ENCODE measurements around the gene DTD2. TPM values are rescaled to one million over a fixed set of nuclear protein-coding genes. Genes with fewer than 3 reads are reported as not detected.
A peak's percentile ranks its signal among the peaks of the same experiment; 100 is the strongest.

Gene DTD2
- total and polyA plus RNA-seq, 9 of the 15 experiments (the other 6 are each of a cell fraction or from before 2014, with no cell fraction given): 3.8 to 24.1 (median 15.2) TPM

DNA sequence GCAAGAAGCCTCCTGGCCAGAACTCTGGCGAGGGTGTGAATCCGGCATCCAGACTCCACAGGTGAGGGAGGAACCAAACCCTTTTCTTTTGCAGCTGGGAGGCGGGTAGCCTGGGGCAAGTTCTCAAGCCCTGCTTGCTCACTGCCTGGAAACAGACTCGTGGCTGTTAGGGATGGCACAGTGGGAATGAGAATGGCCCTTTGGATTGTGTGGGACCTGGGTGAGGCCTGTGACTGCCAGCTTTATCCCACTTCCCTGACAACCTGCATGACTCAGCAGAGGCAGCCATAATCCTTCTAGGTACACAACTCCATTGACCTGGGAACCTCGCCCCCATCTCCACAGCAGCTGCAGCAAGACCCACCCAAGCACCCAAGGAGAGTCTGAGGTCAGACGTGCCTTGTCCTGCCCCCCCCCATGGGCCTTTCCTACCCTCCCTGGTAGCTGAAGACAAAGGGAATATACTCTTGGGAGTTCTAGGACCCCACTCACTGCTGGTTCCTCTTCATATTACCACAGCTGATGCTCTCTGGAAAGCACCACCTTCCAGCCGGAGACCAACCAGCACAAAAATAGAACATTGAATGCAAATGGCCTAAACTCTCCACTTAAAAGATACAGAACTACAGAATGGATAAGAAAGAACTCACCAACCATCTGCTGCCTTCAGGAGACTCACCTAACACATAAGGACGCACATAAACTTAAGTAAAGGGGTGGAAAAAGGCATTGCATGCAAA lies 35.6 kb upstream of the DTD2 start:
- Histone ChIP-seq H3K4me2 (ENCODE audit: insufficient read depth, low read length) (no peak overlapping the region), H3K4me1 (replicated peaks in 1 of 2; ENCODE audit: control insufficient read depth in 2 of 2, insufficient read depth in 2 of 2, low read length in 2 of 2) (no peaks in the 10 kb centered on the region; a peak in 1 of 5 replicates), H3K9ac (ENCODE audit: insufficient read depth in 1 of 2, low read depth in 2 of 2, low read length in 2 of 2) (no peak overlapping the region), H3K79me2 (ENCODE audit: control insufficient read depth, insufficient read depth, low read length) (no peaks in the 10 kb centered on the region), H3K9me3 (replicated peaks; ENCODE audit: control insufficient read depth, insufficient read depth, low read depth, low read length) (no peaks in the 10 kb centered on the region), H3K4me3 (no peak overlapping the region), H3K27me3 (ENCODE audit: control insufficient read depth in 2 of 2, insufficient read depth in 2 of 2, low read length in 2 of 2) (no peaks in the 10 kb centered on the region; a peak in 1 of 5 replicates), H3K9me1 (ENCODE audit: control insufficient read depth, insufficient read depth, low read length) (no peaks in the 10 kb centered on the region), H4K20me1 (replicated peaks; ENCODE audit: control insufficient read depth, insufficient read depth, low read length) (no peaks in the 10 kb centered on the region), H2AFZ (ENCODE audit: low read depth, low read length) (no peak overlapping the region), H3K36me3 (ENCODE audit: control insufficient read depth, insufficient read depth, low read length) (no peaks in the 10 kb centered on the region), H3K27ac (ENCODE audit: extremely low read depth, low read depth, low read length) (no peak overlapping the region)
- in situ Hi-C loops (cut with MboI) (no loop called here), intact Hi-C loops (cut with micrococcal nuclease) (no loop called here)
- ATAC-seq (no peak), FAIRE-seq (no peak), DNase-seq (ENCODE audit: extremely low read depth in 1 of 4, low spot score in 3 of 4) (no peak)
- BruUV-seq (replicated peaks): no TSS peak
- 14% methylated on average over 5 of the region's 8 CpGs for WGBS (ENCODE audit: insufficient coverage, low coverage, missing lambda C conversion rate)
- 0 out of 2 replicates have a peak, but pooled peaks have one; percentile 9 for TF ChIP-seq NFE2 (IDR thresholded peaks at IDR 0.05; ENCODE audit: low read depth)
- TF ChIP-seq ZFP36 (IDR thresholded peaks at IDR 0.05; ENCODE audit: low read depth, low read length, partially characterized antibody): peak; percentile 56
- no peak for TF ChIP-seq RBM34 (IDR thresholded peaks at IDR 0.05; ENCODE audit: borderline replicate concordance, insufficient read depth, low read length)
- CTCF ChIA-PET (ENCODE audit: low intra/inter-chr PET ratio): no interaction called here
- POLR2A ChIA-PET: no interaction called here

- no peaks in the 10 kb centered on the region; a peak in 1 of 5 replicates for H3K4me1 ChIP-seq (replicated peaks in 1 of 2; ENCODE audit: control insufficient read depth in 2 of 2, insufficient read depth in 2 of 2, low read length in 2 of 2)
- POLR2A ChIA-PET: no interaction called here
- no peaks in the 10 kb centered on the region for H4K20me1 ChIP-seq (replicated peaks; ENCODE audit: control insufficient read depth, insufficient read depth, low read length)
- no peaks in the 10 kb centered on the region for H3K9me3 ChIP-seq (replicated peaks; ENCODE audit: control insufficient read depth, insufficient read depth, low read depth, low read length)
- no peaks in the 10 kb centered on the region; a peak in 1 of 5 replicates for H3K27me3 ChIP-seq (ENCODE audit: control insufficient read depth in 2 of 2, insufficient read depth in 2 of 2, low read length in 2 of 2)
- TF ChIP-seq NFIX (CRISPR knock-in tag; IDR thresholded peaks at IDR 0.05; ENCODE audit: low read depth): no peak
- TF ChIP-seq KDM1A (IDR thresholded peaks at IDR 0.05): no peak
- TF ChIP-seq ZBTB5 (IDR thresholded peaks at IDR 0.05): no peak
- no peak for TF ChIP-seq HCFC1 (IDR thresholded peaks at IDR 0.05; ENCODE audit: low read depth, low read length)
- TF ChIP-seq IRF2 (CRISPR knock-in tag; IDR thresholded peaks at IDR 0.05): no peak
- no peak for TF ChIP-seq RNF2 (IDR thresholded peaks at IDR 0.05)
- no peak for TF ChIP-seq ZNF41 (CRISPR knock-in tag; conservative IDR thresholded peaks at IDR 0.05)
- TF ChIP-seq MTA2 (IDR thresholded peaks at IDR 0.05; ENCODE audit: low read depth): no peak
- TF ChIP-seq SIN3B (IDR thresholded peaks at IDR 0.05; ENCODE audit: low read depth): no peak
- no peak for TF ChIP-seq HIVEP1 (CRISPR knock-in tag; IDR thresholded peaks at IDR 0.05)
- H3K9ac ChIP-seq (ENCODE audit: insufficient read depth in 1 of 2, low read depth in 2 of 2, low read length in 2 of 2): no peak overlapping the region
- H3K4me2 ChIP-seq (ENCODE audit: insufficient read depth, low read length): no peak overlapping the region
- intact Hi-C loops (cut with micrococcal nuclease): no loop called here
- FAIRE-seq (no peak), DNase-seq (ENCODE audit: extremely low read depth in 1 of 4, low spot score in 3 of 4) (no peak), ATAC-seq (no peak)
- H3K36me3 ChIP-seq (ENCODE audit: control insufficient read depth, insufficient read depth, low read length): no peaks in the 10 kb centered on the region
- no peaks in the 10 kb centered on the region for H3K79me2 ChIP-seq (ENCODE audit: control insufficient read depth, insufficient read depth, low read length)
- BruUV-seq (replicated peaks): no TSS peak
- no peak overlapping the region for H2AFZ ChIP-seq (ENCODE audit: low read depth, low read length)
- no peak overlapping the region for H3K4me3 ChIP-seq
- CTCF ChIA-PET (ENCODE audit: low intra/inter-chr PET ratio): no interaction called here
- H3K9me1 ChIP-seq (ENCODE audit: control insufficient read depth, insufficient read depth, low read length): no peaks in the 10 kb centered on the region
- in situ Hi-C loops (cut with MboI): no loop called here
- no peak overlapping the region for H3K27ac ChIP-seq (ENCODE audit: extremely low read depth, low read depth, low read length)
These were observed 32.4 kb upstream of the DTD2 start for GRCh38 chr14:31489691-31490090.
